HG02588 (cell line): ENCODE data around the gene FOXO4.

Experiments
- ATAC-seq: cut with Tn5 transposase; IDR thresholded peaks from one replicate; pipeline ENCODE4 v1.9.1; 2021; ENCODE audit warnings: mild to moderate bottlenecking, moderate library complexity; ENCODE audit not compliant: unreplicated experiment

The FOXO4 gene

DNA sequence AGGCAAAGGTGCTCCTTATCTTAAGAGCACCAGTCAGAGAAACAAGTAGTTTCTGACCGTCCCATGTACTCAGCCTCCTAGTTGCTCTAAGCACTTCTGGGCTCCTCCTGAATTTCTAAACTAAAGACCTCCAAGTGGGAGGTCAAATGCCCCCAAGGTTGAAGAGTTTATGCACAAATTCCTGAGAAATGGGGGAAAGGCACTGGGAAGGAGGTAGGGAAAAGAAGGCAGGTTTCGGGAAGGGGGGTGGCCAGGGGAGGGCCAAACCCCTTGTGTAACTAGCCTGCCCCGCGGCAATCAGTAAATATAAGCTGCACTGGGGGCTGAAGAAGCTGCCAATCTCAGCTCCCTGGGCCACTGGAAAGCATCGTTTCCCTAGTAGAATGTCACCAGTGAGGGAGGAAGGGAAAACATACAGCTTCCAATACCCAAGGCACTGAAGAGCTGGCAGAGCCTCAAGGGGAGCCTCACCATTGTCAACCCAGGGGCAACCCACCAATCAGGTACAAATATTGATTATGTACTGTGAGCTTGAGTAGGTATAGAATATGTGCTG lies 3.4 kb downstream of the FOXO4 start:
- no peak for ATAC-seq

DNA sequence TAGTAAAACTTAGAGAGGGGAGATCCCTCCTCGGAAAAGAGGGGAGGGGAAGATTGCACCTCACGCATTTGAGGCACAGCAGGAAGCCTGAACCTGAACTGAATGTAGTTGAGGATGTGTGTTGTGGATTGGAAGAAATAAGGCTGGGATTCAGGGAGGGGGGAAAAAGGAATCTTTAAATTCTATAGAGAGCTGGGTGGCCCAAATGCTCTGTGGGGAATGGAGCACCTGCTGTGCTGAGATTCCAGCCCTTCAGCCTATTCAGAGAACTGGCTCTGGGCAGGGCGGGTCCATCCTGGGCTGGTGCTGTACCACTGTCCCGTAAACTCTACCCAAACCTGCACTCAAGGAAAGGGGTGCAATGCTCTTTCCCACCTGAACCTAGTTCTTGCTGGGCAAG lies 4.1 kb downstream of the FOXO4 start:
- ATAC-seq = no peak

DNA sequence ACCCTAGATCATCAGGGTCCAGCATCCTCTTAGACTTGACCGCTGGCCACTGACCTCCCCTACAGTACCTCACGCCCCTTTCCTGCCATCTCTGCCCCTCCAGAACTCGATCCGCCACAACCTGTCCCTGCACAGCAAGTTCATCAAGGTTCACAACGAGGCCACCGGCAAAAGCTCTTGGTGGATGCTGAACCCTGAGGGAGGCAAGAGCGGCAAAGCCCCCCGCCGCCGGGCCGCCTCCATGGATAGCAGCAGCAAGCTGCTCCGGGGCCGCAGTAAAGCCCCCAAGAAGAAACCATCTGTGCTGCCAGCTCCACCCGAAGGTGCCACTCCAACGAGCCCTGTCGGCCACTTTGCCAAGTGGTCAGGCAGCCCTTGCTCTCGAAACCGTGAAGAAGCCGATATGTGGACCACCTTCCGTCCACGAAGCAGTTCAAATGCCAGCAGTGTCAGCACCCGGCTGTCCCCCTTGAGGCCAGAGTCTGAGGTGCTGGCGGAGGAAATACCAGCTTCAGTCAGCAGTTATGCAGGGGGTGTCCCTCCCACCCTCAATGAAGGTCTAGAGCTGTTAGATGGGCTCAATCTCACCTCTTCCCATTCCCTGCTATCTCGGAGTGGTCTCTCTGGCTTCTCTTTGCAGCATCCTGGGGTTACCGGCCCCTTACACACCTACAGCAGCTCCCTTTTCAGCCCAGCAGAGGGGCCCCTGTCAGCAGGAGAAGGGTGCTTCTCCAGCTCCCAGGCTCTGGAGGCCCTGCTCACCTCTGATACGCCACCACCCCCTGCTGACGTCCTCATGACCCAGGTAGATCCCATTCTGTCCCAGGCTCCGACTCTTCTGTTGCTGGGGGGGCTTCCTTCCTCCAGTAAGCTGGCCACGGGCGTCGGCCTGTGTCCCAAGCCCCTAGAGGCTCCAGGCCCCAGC lies 5.2 kb downstream of the FOXO4 start:
- ATAC-seq = no peak

DNA sequence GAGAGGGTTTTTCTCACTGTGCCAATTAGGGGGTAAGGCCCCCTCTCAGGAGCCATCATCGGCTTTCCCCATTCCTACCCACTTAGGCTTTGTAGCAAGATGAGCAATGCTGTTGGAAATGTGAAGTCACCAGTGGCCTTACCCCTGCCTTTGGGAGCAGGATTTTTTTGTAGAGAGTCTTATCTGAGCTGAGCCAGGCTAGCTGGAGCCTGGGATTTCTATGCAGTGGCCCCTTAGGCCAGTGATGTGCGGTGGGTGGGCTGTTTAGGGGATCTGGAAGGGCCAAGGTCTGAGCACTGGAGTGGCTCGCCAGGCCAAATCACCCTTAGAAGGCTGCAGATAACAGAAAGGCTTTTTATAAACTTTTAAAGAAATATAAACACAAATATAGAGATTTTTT lies 6.6 kb downstream of the FOXO4 start:
- ATAC-seq = no peak

DNA sequence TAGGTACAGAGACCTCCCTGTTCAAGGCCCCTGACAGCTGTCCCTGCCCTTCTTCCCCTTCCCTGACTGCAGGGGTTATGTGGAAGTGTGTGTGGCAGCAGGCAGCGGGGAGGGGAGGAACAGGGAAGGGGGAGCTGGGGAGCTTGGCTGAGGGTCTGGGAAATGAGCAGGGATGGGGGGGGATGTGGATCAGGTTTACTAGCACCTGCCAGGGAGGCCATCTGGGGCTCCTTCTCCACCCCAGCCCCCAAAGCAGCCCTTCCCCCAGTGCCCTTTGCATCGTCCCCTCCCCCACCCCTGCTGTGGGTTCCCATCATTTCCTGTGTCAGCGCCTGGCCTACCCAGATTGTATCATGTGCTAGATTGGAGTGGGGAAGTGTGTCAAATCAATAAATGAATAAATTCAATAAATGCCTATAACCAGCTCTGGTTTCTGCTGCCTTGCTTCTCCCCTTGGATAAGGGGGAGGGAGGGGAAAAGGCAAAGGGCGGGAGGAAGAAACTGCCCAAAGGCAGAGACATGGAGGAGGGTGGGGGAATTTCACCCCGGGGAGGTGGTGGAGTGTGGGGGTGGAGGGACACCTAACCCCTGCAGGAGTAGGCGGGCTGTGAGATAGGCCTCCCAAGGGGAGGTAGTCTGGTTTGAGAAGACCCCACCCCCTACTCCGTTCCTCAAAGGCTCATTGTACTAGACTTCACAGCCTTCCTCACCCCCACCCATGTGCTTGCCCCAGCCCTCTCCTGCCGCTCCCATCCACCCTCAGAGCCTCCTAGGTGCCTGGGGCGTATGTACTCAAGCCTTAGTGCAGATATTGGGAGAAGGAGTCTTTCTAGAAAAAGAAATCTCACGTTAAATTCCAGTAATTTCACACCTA lies 7.7 kb downstream of the FOXO4 start:
- ATAC-seq = no peak

DNA sequence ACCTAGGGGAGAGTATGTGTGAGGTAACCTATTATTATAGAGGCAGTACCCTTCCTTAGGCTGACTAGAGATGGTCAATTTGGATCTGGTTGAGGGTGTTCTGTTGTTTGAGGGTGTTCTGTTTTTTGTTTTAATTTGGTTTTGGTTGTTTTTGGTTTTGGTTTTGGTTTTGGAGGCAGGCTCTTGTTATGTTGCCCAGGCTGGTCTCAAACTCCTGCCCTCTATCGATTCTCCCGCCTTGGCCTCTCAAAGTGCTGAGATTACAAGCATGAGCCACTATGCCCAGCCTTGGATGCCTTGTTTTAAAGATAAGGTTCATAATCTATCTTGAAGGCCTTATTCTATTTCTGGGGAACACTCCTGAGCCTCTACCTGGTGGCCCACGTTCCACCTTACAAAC lies 10.0 kb downstream of the FOXO4 start:
- no peak for ATAC-seq

DNA sequence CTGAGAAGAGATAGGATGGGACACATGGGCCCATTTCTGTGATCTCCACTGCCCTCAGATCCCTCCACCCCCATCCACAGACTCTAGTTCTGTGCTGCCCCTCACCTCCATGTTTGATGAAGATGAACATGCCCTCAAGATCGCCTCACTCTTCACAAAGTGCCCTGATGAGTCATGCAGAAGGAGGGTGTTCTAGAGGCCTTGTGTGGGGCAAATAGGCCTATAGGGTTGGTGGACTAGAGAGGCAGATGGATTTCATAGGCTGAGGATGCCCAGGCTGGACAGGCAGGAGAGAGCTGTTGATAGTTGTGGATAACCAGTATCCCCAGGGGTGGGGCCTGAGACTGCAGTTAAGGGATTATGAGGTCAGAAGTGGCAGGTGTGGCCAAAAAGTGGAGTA lies 10.8 kb downstream of the FOXO4 start, which contains the start of gene CXorf65:
Gene CXorf65, minus strand, starts transcription at position 314 of the 400 bp plus-strand sequence. Its CDS starts 184 bp downstream, at position 130.
- no peak for ATAC-seq

DNA sequence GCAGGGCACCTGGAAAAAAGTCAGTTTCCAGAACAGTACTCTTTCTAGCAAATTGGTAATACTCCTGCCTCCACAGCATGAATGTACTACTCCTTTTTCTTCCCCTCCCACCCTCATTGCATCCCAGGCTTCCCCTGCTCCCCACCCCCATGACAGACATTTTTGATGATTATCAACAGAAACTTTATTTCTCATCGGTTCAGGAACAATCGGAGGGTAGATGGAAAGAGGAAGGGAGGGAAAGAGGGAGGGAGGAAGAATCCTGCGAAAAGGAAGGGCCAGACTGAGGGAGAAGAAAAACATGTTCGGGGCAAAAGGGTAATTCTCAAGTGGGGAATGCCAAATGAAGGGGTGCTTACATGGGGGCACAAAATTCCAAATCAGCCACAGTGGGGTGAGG lies 11.6 kb downstream of the FOXO4 start:
- no peak for ATAC-seq

DNA sequence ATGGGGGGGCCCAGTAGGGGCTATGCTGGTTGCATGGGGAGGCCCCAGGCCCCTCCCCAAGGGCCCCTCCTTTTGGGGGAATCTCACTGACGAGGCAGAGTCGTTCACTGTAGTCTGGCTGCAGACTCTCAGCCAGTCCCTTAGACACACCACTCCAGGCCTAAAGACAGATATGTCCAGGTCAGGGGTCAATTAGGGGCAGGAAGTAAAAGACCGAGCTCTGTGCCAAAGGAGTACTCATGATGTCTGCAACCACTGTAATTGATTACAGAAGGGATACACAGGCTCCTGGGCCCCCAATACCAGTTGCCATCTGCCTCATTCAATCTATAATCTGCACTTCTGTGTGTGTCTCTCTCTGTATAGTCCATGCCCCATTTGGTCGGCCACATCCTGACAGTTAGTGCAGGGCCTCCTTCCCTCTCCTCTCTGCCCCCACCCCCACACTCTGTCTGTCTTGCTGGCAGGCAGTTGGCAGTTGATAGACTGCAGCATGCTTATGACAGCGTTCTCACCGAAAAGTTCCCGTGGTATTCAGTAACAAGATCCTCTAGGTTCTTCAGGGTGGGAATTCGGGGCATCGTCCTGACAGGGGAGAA lies 12.2 kb downstream of the FOXO4 start:
- ATAC-seq = no peak

DNA sequence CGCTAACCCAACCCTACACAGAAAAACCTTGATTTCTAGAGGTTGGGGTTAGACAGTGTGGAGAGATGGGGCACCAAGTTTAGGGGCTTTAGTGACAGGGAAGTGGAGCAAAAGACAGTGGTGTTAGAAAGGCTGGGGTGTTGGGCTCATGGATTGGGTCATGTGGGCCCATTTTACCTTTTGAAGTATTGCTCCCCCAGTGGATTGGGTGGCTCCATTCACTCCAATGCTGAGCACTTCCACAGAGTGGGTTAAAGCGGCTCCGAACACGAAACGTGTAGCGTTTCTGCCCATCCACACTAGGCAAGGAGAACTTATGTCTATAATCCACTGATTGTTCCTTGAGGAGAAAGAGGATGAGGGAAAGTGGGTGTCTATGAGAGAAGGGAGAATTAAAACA lies 13.4 kb downstream of the FOXO4 start:
- ATAC-seq = no peak

DNA sequence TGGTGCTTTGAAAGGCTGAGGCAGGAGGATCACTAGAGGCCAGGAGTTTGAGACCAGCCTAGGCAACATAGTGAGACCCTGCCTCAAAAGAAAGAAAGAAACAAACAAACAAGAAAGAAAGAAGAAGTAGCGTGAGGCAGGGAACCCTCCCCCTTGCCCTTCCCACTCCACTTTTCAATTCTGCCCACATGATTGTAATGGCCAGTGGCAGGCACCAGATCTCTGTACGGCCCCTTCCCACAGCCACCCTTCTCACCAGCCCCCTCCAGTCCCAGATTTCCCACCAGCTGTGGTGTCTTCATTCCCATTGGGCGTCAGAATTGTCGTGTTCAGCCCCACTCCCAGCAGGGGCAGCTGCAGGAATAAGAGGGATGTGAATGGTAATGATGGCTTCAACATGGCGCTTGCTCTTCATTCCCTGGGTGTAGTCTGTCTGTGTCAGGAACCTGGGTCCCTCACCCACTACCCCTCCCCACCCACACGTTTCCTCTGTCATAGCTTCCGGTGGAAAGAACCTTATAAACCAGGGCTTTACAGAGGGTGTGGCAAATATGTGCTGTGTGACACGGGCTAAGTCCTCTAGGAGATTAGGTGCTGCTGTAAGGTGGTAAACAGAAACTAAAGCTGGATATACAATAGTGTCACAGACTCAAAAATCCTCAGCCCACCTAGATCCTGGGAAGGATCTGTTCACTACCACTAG lies 15.6 kb downstream of the FOXO4 start, which contains the start of gene IL2RG:
Gene IL2RG, minus strand, starts transcription at position 437 of the 703 bp plus-strand sequence. Its CDS starts 38 bp downstream, at position 399.
- peak; percentile 94 for ATAC-seq

DNA sequence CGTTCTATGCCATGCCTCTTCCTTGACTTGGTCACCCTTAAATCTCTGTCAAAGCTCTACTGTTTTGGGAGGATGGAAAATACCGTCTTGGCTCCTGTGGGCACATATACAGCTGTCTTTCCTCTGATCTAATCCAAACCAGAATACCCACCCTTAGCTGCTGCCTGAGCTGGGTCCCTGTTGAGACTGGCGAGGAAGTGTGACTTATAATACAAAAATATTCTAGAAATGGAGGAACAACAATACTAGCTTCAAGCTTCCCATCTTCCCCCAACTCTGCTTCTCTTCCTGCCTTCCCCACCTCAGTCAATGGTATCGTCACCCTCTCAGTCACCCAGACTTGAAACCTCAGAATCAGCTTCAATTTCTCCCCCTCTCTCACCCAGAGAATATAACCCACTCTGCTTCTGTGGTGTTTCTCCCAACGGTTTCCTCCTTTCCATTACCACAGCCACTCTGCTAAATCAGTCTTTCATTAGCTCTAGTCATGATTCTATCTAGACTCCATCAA lies 16.3 kb downstream of the FOXO4 start:
- ATAC-seq = peak; percentile 13

DNA sequence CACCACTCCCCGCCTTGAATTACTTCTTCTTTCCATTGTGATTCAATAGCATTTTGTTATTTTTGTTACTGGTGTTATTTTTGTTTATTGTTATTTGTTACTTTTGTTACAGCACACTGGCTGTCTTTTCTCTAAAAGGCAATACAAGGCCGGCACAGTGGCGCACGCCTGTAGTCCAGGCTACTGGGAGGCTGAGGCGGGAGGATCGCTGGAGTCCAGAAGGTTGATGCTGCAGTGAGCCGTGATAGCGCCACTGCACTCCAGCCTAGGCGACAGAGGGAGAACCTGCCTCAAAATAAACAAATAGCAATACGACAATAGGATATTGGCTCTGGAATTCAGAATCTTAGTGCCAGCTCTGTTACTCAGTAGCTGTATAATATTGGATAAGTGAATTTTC lies 21.7 kb downstream of the FOXO4 start:
- ATAC-seq = no peak

DNA sequence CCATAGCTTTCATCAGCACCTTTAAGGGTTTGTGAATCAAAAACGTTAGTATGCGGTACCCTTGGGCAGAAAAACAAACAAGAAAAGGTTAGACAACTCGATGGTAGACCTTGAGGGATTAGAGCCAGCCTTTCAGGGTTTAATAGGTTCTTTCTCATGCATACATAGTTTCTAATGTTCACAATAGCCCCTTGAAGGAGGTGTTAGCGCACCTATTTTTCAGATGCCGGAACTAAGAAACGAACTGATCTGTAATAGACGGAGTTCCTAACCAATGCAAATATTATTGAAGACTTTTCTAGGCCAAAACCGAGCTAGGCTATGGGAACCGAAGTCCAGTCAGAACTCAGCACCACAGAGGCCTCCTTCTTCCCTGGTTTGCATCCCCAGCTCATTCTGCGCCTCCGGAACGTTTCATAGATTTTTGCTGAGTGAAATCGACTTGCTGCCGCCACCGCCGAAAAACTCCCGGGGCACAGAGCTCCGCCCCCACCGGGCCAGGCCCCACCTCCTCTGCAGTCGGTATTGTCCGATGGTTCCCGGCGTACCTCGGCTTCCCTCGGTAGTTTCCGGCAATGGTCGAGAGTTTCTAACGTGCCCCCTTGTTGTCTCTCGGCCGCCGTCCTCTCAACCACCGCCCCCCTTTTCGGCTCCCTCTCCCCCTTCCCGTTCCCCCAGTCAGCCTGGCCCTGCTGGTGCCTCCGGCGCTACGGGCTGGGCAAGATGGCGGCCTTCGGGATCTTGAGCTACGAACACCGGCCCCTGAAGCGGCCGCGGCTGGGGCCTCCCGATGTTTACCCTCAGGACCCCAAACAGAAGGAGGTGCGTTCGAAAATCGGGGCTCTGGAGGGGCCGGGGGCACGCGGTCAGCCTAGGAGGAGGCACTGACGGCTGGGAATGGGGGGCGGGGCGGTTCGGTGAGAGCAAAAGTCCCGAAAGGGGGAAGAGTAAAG lies 22.7 kb downstream of the FOXO4 start, which contains the start of gene MED12:
Gene MED12, plus strand, starts transcription at position 565 of the 953 bp plus-strand sequence. Its CDS starts 159 bp downstream, at position 724.
- peak; percentile 97 for ATAC-seq

DNA sequence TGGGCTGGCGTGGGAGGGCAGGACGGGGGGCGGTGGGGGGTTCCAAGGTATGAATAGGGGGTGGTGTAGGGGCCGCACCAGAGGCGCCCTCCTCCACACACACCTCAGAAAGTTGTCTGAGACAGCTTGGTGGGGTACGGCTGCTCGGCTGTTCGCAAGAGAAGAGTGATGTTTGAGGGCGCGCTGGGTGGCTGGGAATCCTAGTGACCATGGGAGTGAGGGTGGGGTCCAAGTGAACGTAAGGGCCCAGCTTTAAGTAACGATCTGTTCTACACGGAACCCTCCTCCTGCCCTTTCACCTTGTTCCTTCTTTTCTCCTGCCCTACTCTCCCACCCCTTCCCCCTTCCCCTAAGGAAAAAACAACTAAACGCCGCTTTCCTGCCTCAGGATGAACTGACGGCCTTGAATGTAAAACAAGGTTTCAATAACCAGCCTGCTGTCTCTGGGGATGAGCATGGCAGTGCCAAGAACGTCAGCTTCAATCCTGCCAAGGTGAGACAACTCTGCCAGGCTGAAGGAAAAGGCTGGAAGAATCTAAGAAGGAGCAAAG lies 23.4 kb downstream of the FOXO4 start:
- ATAC-seq = peak; percentile 10

DNA sequence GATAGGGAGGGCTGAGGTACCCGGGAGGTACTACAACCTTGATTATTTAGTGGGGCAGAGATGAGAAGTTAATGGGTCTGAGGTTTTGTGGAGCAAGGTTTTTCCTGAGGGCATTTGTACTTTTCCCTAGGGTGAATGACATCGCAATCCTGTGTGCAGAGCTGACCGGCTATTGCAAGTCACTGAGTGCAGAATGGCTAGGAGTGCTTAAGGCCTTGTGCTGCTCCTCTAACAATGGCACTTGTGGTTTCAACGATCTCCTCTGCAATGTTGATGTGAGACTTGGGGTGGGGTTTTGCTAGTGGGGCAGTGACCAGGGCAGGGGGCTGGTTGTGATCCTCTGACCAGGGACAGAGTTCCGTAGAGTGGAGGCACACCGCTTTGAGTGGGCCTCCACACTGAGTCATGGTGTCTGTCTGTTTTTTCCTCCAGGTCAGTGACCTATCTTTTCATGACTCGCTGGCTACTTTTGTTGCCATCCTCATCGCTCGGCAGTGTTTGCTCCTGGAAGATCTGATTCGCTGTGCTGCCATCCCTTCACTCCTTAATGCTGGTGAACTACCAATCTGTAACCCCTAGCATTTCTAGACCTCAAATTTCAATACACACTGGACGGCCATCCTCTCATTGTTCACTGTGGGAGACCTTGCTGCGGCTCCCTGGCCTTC lies 32.6 kb downstream of the FOXO4 start:
- ATAC-seq = no peak

DNA sequence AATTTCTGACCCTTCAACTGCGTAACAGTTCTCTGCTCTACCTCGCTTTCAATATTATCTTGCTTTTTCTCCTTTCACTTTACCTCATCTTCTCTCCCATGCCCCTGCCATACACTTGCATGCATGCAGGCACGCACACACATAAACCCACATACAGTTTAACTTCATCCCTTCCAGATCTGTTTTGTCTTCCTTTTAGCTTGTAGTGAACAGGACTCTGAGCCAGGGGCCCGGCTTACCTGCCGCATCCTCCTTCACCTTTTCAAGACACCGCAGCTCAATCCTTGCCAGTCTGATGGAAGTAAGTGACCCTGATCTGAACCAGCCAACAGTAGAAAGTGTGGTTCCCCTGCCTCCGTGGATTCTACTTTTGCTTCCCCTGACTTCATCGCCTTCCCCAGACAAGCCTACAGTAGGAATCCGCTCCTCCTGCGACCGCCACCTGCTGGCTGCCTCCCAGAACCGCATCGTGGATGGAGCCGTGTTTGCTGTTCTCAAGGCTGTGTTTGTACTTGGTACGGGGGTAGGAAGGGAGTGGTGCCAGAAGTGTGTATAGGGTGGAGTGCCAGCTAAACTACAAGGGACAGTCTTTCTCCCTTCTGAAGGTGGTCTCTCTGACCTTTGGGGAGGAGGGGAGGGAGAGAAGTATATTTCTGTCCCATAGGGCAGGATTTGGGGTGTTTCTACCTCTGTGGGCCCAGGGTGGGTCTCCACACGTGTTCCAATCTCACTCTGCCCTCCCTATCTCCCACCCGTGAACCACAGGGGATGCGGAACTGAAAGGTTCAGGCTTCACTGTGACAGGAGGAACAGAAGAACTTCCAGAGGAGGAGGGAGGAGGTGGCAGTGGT lies 33.5 kb downstream of the FOXO4 start:
- no peak for ATAC-seq
